Esophagus muscularis mucosa (tissue), 4 donors: Measurements from ENCODE around the gene BIK. TPM values are rescaled to one million over a fixed set of nuclear protein-coding genes. Genes with fewer than 3 reads are reported as not detected.

Source experiments
- DNase-seq: peaks from one replicate; pipeline ENCODE4 v3.0.0-alpha.2; 2017; ENCODE audit errors: extremely low spot score
- H3K27ac ChIP-seq, 4 donors: fragments of 200-600 bp; sonication (generic); replicated peaks in 1 of 4; 1 replicate in 3 of 4; 2 replicates in 1 of 4; pipeline ENCODE4 v1.5.1; 2016 to 2019; ENCODE audit warnings: mild to moderate bottlenecking in 1 of 4
- H3K27me3 ChIP-seq, 4 donors: fragments of 200-600 bp; sonication (generic); one replicate each; pipeline versions ENCODE4 v1.5.1 to v1.6.0; 2016 to 2019
- H3K36me3 ChIP-seq, 4 donors: fragments of 200-600 bp; sonication (generic); one replicate each; pipeline ENCODE4 v1.5.1; 2016 to 2019
- H3K4me1 ChIP-seq, 4 donors: fragments of 200-600 bp; sonication (generic); one replicate each; pipeline ENCODE4 v1.5.1; 2016 to 2019
- H3K4me3 ChIP-seq, 4 donors: fragments of 200-600 bp; sonication (generic); 1 replicate in 2 of 4; 2 replicates in 2 of 4; pipeline ENCODE4 v1.5.1; 2016 to 2019; ENCODE audit warnings: mild to moderate bottlenecking in 4 of 4, moderate library complexity in 1 of 4
- H3K9me3 ChIP-seq, 4 donors: fragments of 200-600 bp; sonication (generic); 1 replicate in 3 of 4; 2 replicates in 1 of 4; pipeline ENCODE4 v1.5.1; 2016 to 2019
- EP300 ChIP-seq: sonication (generic); formaldehyde crosslinking; IDR thresholded peaks from one replicate; pipeline ENCODE4 v1.6.1; 2017; ENCODE audit warnings: antibody characterized with exemption
- POLR2A ChIP-seq: fragments of 450-650 bp; IDR thresholded peaks from one replicate; pipeline ENCODE4 v1.6.1; 2017; ENCODE audit warnings: antibody characterized with exemption, moderate library complexity, mild to moderate bottlenecking, low read depth
- POLR2AphosphoS5 ChIP-seq, 2 donors: sonication (generic); formaldehyde crosslinking; IDR thresholded peaks; one replicate each; pipeline ENCODE4 v1.6.1; 2017; ENCODE audit warnings: antibody characterized with exemption in 2 of 2
- WGBS: methylation state at CpG from one replicate; pipeline ENCODE4 v1.1.5; 2018; 5-methylcytosine and 5-hydroxymethylcytosine counted together
- intact Hi-C: fragments of 100-400 bp; cut with DNase I; formaldehyde crosslinking; loops from one replicate; pipeline ENCODE4 v1.15.1; 2023
- total RNA-seq, 4 donors: library from RNA; depleted of rRNA; stranded (reverse); fragments of >200 nt; gene quantifications; one replicate each; pipeline versions ENCODE4 v1.1.0 to v1.2.1, GENCODE V29; 2016
- TF ChIP-seq, protein P1 (sequence below), 3 experiments: fragments of 200-600 bp in 2 of 3; fragments of 450-650 bp in 1 of 3; sonication (generic) in 2 of 3; IDR thresholded peaks; one replicate each; pipeline ENCODE4 v1.5.1; 2017 to 2019; ENCODE audit warnings: antibody characterized with exemption in 3 of 3, mild to moderate bottlenecking in 2 of 3, moderate library complexity in 1 of 3

The BIK gene
- total RNA-seq, 4 donors from 2014 or later, result 0.32 TPM; not detected in 3

GRCh38 chr22:43109511-43109910 lies 1.0 kb upstream of the BIK start:
- 45% methylated on average over 4 of the region's 5 CpGs for WGBS
- intact Hi-C loops, result no loop called here
- H3K27me3 ChIP-seq, result peaks cover 0 to 51% (median 30%) of the 10 kb centered on the region in 4 donors

GRCh38 chr22:43109921-43110443 lies 568 bp upstream of the BIK start:
- Histone ChIP-seq H3K9me3 (no peaks in the 10 kb centered on the region), H3K36me3 (no peaks in the 10 kb centered on the region), H3K4me1 (peaks cover 16 to 24% (median 20%) of the 10 kb centered on the region in 4 donors), H3K27me3 (peaks cover 0 to 56% (median 30%) of the 10 kb centered on the region in 4 donors), H3K27ac (no peak overlapping the region), H3K4me3 (peak overlapping the region; percentile 51 to 69 (median 58))
- intact Hi-C loops, result no loop called here
- TF ChIP-seq POLR2AphosphoS5 (IDR thresholded peaks at IDR 0.05) (no peak), POLR2A (no peak), EP300 (no peak)
- TF ChIP-seq, protein P1, sequence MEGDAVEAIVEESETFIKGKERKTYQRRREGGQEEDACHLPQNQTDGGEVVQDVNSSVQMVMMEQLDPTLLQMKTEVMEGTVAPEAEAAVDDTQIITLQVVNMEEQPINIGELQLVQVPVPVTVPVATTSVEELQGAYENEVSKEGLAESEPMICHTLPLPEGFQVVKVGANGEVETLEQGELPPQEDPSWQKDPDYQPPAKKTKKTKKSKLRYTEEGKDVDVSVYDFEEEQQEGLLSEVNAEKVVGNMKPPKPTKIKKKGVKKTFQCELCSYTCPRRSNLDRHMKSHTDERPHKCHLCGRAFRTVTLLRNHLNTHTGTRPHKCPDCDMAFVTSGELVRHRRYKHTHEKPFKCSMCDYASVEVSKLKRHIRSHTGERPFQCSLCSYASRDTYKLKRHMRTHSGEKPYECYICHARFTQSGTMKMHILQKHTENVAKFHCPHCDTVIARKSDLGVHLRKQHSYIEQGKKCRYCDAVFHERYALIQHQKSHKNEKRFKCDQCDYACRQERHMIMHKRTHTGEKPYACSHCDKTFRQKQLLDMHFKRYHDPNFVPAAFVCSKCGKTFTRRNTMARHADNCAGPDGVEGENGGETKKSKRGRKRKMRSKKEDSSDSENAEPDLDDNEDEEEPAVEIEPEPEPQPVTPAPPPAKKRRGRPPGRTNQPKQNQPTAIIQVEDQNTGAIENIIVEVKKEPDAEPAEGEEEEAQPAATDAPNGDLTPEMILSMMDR (IDR thresholded peaks at IDR 0.05), result no peak
- 4% methylated on average over 16 of the region's 32 CpGs for WGBS
- no peak for DNase-seq

More at GRCh38 chr22:43109511-43109910, 1.0 kb upstream of the BIK start:
- Histone ChIP-seq H3K9me3 (no peaks in the 10 kb centered on the region), H3K4me1 (peaks cover 16 to 24% (median 20%) of the 10 kb centered on the region in 4 donors), H3K36me3 (no peaks in the 10 kb centered on the region), H3K27ac (no peak overlapping the region), H3K4me3 (no peak overlapping the region)
- DNase-seq, result no peak
- no peak for TF ChIP-seq EP300
- TF ChIP-seq, protein P1 (IDR thresholded peaks at IDR 0.05), result no peak
- TF ChIP-seq POLR2A, result no peak
- no peak for TF ChIP-seq POLR2AphosphoS5 (IDR thresholded peaks at IDR 0.05)

- H3K4me1 ChIP-seq, result peaks cover 16 to 24% (median 20%) of the 10 kb centered on the region in 4 donors
- H3K9me3 ChIP-seq, result no peaks in the 10 kb centered on the region
- no CpG with 5 or more reads among the region's 86 CpGs for WGBS
- H3K27ac ChIP-seq, result peak overlapping the region in 1 of 4 donors; percentile 6
- TF ChIP-seq POLR2A (no peak), EP300 (no peak), POLR2AphosphoS5 (IDR thresholded peaks at IDR 0.05) (no peak)
- TF ChIP-seq, protein P1 (IDR thresholded peaks at IDR 0.05), result no peak
- peaks cover 0 to 67% (median 30%) of the 10 kb centered on the region in 4 donors for H3K27me3 ChIP-seq
- no peak for DNase-seq
- no peaks in the 10 kb centered on the region for H3K36me3 ChIP-seq
- intact Hi-C loops, result no loop called here
- peak overlapping the region; percentile 51 to 69 (median 58) for H3K4me3 ChIP-seq
Measured at GRCh38 chr22:43110927-43111623, 525 bp downstream of the BIK start.

DNA sequence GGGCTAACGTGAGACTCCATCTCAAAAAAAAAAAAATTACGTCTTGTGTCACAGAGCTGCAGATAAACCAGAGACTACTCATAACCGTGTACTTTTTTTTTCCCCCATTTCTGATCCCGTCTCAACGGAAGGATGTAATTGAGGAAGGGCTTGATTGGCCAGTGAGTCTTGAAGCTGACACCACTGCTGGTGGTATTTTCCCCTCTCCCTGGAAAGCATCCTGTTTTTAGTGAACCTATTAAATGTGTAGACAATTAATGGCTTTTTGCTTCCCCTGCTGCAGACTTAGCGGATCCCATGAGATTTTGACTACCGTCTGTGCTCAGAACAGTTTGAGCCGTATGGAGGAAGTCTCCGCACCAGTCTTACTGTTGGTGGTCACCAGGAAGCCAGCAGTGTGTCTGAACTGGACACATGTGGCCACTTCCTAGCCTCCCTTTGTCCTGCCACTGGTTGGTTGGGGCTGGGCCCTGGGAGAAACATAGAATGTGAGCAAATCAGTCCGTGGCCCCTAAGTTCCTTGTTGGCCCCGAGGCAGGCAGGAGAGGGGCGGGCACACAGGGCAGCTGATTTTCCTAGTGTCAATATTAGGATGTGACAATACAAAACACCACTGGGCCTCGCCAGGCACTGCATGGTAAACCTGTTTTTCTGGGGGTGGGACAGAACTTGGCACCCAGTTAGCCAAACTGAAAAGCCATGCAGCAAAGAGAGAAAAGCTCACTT lies 3.1 kb downstream of the BIK start:
- 52% methylated on average over 13 of the region's 13 CpGs for WGBS
- no peak for DNase-seq
- peaks cover 16 to 24% (median 20%) of the 10 kb centered on the region in 4 donors for H3K4me1 ChIP-seq
- no peak overlapping the region for H3K27ac ChIP-seq
- intact Hi-C loops, result no loop called here
- peaks cover 0 to 81% (median 30%) of the 10 kb centered on the region in 4 donors for H3K27me3 ChIP-seq
- no peak overlapping the region for H3K4me3 ChIP-seq
- H3K36me3 ChIP-seq, result no peaks in the 10 kb centered on the region
- TF ChIP-seq EP300 (no peak), POLR2A (no peak), POLR2AphosphoS5 (IDR thresholded peaks at IDR 0.05) (no peak)
- TF ChIP-seq, protein P1 (IDR thresholded peaks at IDR 0.05), result no peak
- H3K9me3 ChIP-seq, result no peaks in the 10 kb centered on the region
